ENCODE data around the gene ADAM33.

The ADAM33 gene

GRCh38 chr20:3652676-3653596 is 28.9 kb downstream of the ADAM33 start:
- no peak for DNase-seq (ENCODE audit: low read depth)
- no peak overlapping the region for H3K4me3 ChIP-seq (replicated peaks; ENCODE audit: low read depth, low read length)
- no peak for TF ChIP-seq CTCF (IDR thresholded peaks at IDR 0.05; ENCODE audit: low read length, missing control alignments)

DNA sequence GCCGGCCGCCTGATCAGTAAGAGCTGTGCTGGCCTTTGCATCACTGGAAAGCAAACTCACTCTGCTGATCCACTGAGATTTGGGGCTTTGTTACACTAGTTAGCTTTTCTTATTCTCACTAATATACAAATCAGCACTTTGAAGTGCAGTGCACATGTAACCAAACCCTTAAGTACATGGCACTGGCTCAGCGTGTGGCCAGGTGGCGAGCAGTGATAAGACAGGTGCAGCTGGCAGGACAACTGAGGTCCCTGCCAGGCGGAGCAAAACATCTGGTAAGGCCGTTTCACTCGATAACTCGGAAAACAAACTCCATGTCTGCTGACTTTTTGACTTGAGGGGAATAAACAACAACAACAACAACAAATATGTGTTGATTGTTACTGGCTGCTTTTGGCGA is 29.6 kb downstream of the ADAM33 start:
- TF ChIP-seq CTCF (IDR thresholded peaks at IDR 0.05; ENCODE audit: low read length, missing control alignments), result no peak
- H3K4me3 ChIP-seq (replicated peaks; ENCODE audit: low read depth, low read length), result no peak overlapping the region
- DNase-seq (ENCODE audit: low read depth), result no peak

DNA sequence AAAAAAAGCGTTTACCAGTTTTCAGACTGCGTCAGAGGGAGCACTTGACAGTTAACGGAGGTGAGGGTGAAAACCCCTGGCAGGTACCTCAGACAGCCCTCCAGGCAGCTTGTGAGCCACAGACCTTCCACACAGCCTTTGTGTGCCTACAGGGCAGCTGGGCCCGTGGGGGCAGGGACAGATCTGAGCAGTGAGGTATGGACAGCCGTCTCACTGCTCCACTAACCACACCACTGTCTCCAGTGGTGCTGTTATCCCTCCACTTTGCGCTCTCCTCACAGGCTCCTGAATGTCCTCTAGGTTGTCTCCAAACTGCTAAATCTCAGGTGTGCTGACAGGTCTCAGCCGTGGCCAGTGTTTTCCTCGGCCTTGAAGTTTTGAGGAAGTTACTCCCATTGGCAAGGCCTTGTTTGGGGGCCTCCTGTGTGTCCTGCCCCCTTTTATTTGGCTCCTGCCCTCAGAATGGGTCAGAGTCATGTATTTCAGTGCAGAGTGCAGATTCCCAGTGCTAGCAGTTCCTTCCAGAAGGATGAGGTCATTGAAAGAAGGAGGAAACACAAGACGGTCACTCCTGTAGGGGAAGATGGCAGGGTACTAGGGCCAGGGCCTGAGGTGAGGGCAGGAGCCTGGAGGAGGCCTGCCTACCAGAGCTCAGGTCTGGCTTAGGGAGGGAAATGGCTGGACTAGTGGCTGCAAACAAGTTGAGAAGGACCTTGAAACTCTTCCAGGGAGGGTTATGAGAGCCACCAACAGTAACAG is 30.4 kb downstream of the ADAM33 start:
- DNase-seq (ENCODE audit: low read depth), result no peak
- no peak overlapping the region for H3K4me3 ChIP-seq (replicated peaks; ENCODE audit: low read depth, low read length)
- no peak for TF ChIP-seq CTCF (IDR thresholded peaks at IDR 0.05; ENCODE audit: low read length, missing control alignments)

GRCh38 chr20:3648951-3649350 is 32.9 kb downstream of the ADAM33 start:
- H3K4me3 ChIP-seq (replicated peaks; ENCODE audit: low read depth, low read length), result no peak overlapping the region
- DNase-seq (ENCODE audit: low read depth), result no peak
- no peak for TF ChIP-seq CTCF (IDR thresholded peaks at IDR 0.05; ENCODE audit: low read length, missing control alignments)

DNA sequence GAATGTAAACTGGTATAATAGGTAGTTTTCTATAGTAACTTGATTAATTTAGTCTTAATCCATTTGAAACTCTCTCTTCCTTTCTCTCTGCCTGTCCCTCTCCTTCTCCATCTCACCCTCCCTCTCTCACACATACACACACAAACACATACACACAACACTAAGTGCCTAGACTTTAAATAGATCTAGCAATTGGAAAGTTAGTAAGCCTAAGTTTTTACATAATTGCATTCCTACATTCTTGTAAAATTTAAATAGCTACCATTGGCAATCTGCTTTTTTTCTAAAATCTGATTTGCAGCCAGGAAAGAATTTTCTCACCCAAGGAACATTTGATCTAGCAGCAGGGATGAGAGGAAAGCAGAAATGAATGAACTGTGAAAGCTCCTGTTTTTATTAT is 34.3 kb downstream of the ADAM33 start:
- H3K4me3 ChIP-seq (replicated peaks; ENCODE audit: low read depth, low read length), result no peak overlapping the region
- DNase-seq (ENCODE audit: low read depth), result no peak
- no peak for TF ChIP-seq CTCF (IDR thresholded peaks at IDR 0.05; ENCODE audit: low read length, missing control alignments)

- H3K4me3 ChIP-seq (replicated peaks; ENCODE audit: low read depth, low read length), result no peak overlapping the region
- no peak for TF ChIP-seq CTCF (IDR thresholded peaks at IDR 0.05; ENCODE audit: low read length, missing control alignments)
- DNase-seq (ENCODE audit: low read depth), result peak; percentile 8
These were observed 35.2 kb downstream of the ADAM33 start for GRCh38 chr20:3646651-3647050.
